COLO829 (cell line): ENCODE data around the gene CD300LD.
A peak's percentile ranks its signal among the peaks of the same experiment; 100 is the strongest.
"Not testable (repeated sequence)": the region's sequence is repeated elsewhere in the genome, so short reads cannot be mapped to it uniquely, and the experiment has no call there.

Source experiments
- DNase-seq: peaks from one replicate; pipeline ENCODE4 v3.0.0; 2012; ENCODE audit warnings: low spot score

Gene CD300LD

DNA sequence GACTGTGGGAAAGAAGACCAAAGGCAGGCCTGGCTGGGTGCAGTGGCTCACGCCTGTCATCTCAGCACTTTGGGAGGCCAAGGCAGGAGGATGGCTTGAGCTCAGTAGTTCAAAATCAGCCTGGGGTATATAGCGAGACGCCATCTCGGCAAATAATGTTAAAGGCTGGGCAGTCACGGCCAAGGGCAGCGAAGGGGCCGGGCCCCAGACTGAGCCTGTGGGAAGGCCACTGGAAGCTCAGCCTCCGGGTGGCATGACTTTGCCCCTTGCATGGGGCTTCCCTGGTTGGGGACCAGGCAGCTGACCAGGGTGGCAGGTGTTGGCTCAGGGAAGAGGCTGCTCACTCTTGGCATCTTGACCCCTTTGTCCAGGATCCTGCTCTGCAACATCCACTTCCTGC is 14.0 kb upstream of the CD300LD start:
- no peak for DNase-seq

DNA sequence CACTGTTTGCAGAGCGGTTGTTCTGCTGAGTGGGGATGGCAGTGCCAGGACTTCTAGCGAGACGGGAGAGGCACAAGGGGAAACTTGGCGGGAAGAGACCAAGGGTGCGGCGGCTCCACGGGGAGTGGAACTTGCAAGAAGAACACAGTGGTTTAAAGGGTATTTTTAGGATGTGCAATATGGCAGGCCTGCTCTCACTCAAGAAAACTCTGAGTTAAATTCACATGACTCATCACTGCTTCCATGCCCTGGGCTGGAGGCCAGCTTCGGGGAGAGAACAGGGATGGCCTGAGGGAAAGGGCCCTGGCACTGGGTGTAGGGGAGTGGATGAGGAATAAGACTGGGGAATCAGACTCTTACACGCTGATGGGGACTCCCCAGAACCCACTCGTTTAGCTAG is 13.3 kb upstream of the CD300LD start:
- DNase-seq = peak; percentile 12

- DNase-seq = no peak
Observed at GRCh38 chr17:74604761-74605160, 12.7 kb upstream of the CD300LD start.

DNA sequence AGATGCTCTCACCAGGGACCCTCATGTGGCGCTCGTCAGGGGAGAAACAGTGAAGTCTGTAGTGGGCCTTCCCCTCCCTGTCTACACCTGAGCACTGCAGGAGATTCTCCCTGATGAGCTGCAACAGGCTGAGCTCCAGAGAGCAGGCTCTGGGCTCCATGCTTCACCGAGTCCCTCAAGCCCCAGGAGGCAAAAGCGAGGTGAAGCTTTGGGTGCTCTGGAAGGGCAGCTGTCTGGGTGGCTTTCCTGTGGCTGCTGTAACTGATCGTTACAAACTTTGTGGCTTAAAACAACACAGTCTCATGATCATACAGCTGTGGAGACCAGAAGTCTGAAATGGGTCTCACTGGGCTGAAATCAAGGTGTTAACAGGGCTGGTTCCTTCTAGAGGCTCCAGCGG is 12.1 kb upstream of the CD300LD start:
- no peak for DNase-seq

- no peak for DNase-seq
Observed at GRCh38 chr17:74603746-74604145, 11.7 kb upstream of the CD300LD start.

DNA sequence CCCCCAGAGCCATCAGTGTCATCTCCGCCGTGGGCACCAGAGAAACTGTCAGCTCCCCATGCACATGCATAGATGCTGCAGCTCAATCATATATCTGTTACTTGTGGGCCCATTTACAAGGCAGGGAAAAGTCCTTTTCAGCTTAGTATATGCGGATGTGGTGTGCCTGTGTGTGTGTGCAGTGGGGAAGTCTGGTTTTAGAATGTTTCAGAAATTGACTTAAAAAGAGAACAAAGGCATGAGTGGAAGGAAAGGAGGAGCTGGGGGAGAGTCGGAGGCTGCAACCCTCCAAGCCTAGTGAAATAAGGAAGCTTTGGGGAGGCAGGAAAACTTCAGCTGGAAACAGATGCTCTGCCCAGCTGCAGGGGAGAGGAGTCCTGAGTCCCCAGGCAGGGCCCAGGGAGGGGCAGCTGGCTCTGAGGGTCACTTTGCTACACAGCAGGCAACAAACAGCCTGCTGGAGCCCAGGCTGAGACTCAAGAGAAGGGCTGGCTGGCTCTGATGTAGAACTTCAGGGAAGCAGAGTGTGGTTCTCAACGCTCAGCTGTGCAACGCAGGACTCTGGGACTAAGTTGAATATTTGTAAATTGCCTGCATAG is 11.1 kb upstream of the CD300LD start:
- no peak for DNase-seq

GRCh38 chr17:74601944-74602572 is 10.0 kb upstream of the CD300LD start:
- DNase-seq = peak; percentile 41

- no peak for DNase-seq
Observed at GRCh38 chr17:74599448-74599939, 7.4 kb upstream of the CD300LD start.

DNA sequence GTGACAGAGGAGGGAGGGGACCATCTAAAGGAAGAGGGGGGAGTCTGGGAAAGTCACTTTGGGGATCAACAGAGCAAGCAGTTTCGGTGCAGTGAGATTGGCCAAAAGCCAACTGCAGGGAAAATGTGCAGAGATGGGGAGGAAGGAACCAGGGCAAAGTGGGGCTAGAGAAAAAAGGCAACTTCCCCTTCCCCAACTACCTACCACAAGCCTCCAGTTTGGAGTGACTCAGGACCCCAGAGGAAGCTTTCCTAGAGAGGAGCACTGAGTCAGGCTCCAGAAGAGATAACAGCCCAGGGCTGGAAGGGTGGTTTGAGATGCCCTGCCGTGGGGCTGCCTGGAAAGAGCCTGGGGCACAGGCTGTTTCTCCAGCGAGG is 6.9 kb upstream of the CD300LD start:
- DNase-seq = no peak

GRCh38 chr17:74598346-74599022 is 6.4 kb upstream of the CD300LD start:
- no peak for DNase-seq

GRCh38 chr17:74597069-74597790 is 5.1 kb upstream of the CD300LD start:
- DNase-seq = no peak

- DNase-seq = no peak
Observed at GRCh38 chr17:74595037-74595750, 3.1 kb upstream of the CD300LD start.

DNA sequence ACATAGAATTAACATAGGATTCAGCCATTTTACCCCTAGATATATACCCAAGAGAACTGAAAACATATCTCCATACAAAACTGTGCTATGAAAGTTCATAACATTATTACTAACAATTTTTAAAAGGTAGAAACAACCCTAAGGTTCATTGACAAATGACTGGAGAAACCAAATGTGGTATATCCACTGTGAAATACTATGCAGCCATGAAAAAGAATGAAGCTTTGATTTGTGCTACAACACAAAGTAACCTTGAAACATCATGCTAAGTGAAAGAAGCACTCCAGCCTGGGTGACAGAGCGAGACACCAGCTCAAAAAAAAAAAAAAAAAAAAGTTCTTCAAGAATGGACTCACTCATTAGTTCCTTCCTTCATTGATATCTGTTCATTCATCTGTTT is 580 bp downstream of the CD300LD start:
- DNase-seq = no peak

DNA sequence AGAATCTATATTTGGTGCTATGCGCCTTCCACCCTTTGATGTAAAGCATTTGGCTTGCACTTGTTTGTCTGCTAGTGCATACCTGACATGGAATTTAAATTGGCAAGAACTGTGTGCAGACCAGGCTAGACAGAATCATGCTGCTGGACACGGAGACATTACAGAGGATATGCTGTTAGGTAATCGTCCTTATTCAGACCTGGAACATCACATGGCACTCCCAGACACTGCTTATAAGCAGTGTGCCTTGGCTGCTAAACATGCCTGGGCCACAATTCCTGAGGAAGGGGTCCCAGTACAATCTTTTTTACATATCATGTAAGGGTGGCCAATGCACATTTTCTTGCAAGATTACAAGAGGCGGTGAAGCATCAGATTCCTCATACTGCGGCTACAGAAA is 6.4 kb downstream of the CD300LD start:
- DNase-seq = no peak

- no peak for DNase-seq
Observed at GRCh38 chr17:74584292-74585060, 7.6 kb downstream of the CD300LD start.

DNA sequence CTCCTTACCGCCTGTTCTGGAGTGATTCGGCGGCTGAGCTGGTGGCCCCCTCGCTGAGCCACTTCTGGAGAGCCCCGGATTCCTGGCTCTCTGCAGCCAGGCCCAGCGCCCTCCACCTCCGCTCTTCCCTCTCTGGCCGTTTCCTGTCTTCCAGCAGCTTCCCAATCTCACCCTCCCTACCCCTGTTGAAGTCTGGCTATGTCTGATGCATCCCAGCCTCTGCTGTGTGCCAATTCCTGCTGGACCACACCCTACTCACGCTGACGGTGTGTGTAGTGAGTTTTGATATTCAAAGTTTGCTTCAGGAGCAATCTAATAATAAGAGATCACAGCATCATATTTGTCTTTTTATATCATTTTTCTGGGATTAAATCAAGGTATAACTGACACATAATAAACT is 9.4 kb downstream of the CD300LD start:
- no peak for DNase-seq

DNA sequence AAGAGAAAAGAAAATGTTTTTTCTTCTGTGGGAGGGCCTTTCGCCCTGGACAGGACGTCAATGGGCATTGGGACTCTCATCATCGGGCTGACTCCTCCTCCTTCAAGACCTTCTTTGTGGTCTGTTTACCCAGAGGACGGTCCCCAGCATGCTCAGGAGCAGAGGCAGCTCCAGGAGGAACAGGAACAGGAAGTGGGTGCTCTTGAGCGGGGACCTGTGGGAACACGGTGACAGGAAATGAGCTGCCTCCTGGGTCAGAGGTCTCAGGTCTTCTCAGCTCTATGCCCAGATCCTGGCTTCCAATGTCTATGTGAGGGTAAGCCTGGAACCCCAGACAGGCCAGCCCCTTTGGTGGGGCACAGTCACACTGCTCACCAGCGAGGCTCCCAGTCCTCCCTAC is 12.2 kb downstream of the CD300LD start:
- DNase-seq = no peak

- DNase-seq = no peak
Observed at GRCh38 chr17:74578979-74579378, 13.1 kb downstream of the CD300LD start.

GRCh38 chr17:74574489-74575142 is 17.5 kb downstream of the CD300LD start:
- no peak for DNase-seq

DNA sequence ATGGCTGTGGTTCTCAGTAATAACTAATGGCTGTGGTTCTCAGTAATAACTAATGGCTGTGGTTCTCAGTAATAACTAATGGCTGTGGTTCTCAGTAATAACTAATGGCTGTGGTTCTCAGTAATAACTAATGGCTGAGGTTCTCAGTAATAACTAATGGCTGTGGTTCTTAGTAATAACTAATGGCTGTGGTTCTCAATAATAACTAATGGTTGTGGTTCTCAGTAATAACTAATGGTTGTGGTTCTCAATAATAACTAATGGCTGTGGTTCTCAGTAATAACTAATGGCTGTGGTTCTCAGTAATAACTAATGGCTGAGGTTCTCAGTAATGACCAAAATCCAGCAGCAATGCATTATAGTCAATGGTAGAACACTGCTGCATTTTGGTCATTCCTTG is 18.4 kb downstream of the CD300LD start:
- not testable (repeated sequence) for DNase-seq

- no peak for DNase-seq
Observed at GRCh38 chr17:74573169-74573568, 18.9 kb downstream of the CD300LD start.
